Left lung (tissue), 10 donors: ENCODE measurements around the gene GPC3. TPM values are rescaled to one million over a fixed set of nuclear protein-coding genes. Genes with fewer than 3 reads are reported as not detected.

Experiments used
- ATAC-seq: fragments of 200-7000 bp; cut with Tn5 transposase; one replicate; pipeline ENCODE4 v1.9.1; 2020; ENCODE audit warnings: moderate library complexity
- DNase-seq, 4 donors: peaks; one replicate each; pipeline ENCODE4 v3.0.0-alpha.2; 2013 to 2020
- H3K27ac ChIP-seq, 2 donors: fragments of 200-600 bp; sonication (generic) in 1 of 2; one replicate each; pipeline versions ENCODE4 v1.5.0 to v1.8.0; 2020 to 2021
- H3K27me3 ChIP-seq, 2 donors: fragments of 200-600 bp; sonication (generic) in 1 of 2; one replicate each; pipeline versions ENCODE4 v1.5.0 to v1.8.0; 2020 to 2021
- H3K36me3 ChIP-seq, 2 donors: fragments of 200-600 bp; sonication (generic) in 1 of 2; one replicate each; pipeline versions ENCODE4 v1.5.0 to v1.8.0; 2020 to 2021
- H3K4me1 ChIP-seq, 2 donors: fragments of 200-600 bp; one replicate each; pipeline ENCODE4 v1.8.0; 2021
- H3K4me3 ChIP-seq, 2 donors: fragments of 200-600 bp; sonication (generic) in 1 of 2; one replicate each; pipeline versions ENCODE4 v1.5.0 to v1.8.0; 2020 to 2021; ENCODE audit warnings: mild to moderate bottlenecking in 1 of 2
- H3K9me3 ChIP-seq, 2 donors: fragments of 200-600 bp; sonication (generic) in 1 of 2; one replicate each; pipeline versions ENCODE4 v1.5.0 to v1.8.0; 2020 to 2021
- intact Hi-C, 2 donors: fragments of 100-400 bp; cut with DNase I; formaldehyde crosslinking; loops; one replicate each; pipeline versions ENCODE4 v1.11.2 to v1.14.2; 2022
- polyA plus RNA-seq, 6 donors: library from polyadenylated mRNA; unstranded; fragments of 120-200 nt; gene quantifications; one replicate each; pipeline ENCODE4 v1.2.1, GENCODE V29; 2013; ENCODE audit not compliant: insufficient read length in 6 of 6
- total RNA-seq, 2 donors: library from RNA; stranded (reverse); fragmentation: NEBNext Ultra II Directional; extraction: Animal tissue kit (Norgen Biotek cat#: 25700); gene quantifications; one replicate each; pipeline ENCODE4 v1.2.1, GENCODE V29; 2021
- TF ChIP-seq, protein P1 (sequence below), 2 donors: fragments of 200-600 bp; sonication (generic) in 1 of 2; IDR thresholded peaks; one replicate each; pipeline versions ENCODE4 v1.5.0 to v1.8.0; 2021; ENCODE audit warnings: antibody characterized with exemption in 2 of 2
- donor health status: DM: no; HTN: yes; CAD: no.
- donor health status: DM: no; HTN: no; CAD: no.

Gene GPC3
- total and polyA plus RNA-seq, 8 donors = 42.1 to 581 (median 448) TPM

DNA sequence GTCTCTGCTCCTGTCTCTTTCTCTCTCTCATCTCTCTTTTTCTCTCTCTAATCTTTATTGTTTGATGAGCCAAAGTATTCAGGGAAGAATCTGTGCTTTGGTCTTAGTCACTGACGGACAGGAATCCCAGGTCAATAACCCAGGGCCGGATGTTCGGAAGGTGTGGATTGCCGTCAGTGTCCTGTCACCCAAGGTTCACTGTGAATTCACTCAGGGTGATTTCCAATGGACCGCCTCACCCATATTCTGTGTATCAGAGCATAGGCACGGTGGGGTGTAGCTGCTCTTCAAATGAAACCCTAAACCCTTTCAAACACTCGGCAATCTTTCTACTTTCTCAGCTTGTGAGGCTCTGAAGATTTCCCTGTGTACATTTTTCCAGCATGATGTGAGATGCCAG, 425.5 kb downstream of the GPC3 start:
- no peak for DNase-seq
- Histone ChIP-seq H3K9me3 (peaks cover 0 to under 1% of the 10 kb centered on the region in 2 donors), H3K4me3 (no peak overlapping the region), H3K27ac (no peak overlapping the region), H3K36me3 (no peaks in the 10 kb centered on the region), H3K4me1 (no peaks in the 10 kb centered on the region), H3K27me3 (peaks cover 0 to 3% of the 10 kb centered on the region in 2 donors)
- ATAC-seq = no peak
- TF ChIP-seq, protein P1, sequence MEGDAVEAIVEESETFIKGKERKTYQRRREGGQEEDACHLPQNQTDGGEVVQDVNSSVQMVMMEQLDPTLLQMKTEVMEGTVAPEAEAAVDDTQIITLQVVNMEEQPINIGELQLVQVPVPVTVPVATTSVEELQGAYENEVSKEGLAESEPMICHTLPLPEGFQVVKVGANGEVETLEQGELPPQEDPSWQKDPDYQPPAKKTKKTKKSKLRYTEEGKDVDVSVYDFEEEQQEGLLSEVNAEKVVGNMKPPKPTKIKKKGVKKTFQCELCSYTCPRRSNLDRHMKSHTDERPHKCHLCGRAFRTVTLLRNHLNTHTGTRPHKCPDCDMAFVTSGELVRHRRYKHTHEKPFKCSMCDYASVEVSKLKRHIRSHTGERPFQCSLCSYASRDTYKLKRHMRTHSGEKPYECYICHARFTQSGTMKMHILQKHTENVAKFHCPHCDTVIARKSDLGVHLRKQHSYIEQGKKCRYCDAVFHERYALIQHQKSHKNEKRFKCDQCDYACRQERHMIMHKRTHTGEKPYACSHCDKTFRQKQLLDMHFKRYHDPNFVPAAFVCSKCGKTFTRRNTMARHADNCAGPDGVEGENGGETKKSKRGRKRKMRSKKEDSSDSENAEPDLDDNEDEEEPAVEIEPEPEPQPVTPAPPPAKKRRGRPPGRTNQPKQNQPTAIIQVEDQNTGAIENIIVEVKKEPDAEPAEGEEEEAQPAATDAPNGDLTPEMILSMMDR (IDR thresholded peaks at IDR 0.05) = no peak
- intact Hi-C loops = no loop called here

DNA sequence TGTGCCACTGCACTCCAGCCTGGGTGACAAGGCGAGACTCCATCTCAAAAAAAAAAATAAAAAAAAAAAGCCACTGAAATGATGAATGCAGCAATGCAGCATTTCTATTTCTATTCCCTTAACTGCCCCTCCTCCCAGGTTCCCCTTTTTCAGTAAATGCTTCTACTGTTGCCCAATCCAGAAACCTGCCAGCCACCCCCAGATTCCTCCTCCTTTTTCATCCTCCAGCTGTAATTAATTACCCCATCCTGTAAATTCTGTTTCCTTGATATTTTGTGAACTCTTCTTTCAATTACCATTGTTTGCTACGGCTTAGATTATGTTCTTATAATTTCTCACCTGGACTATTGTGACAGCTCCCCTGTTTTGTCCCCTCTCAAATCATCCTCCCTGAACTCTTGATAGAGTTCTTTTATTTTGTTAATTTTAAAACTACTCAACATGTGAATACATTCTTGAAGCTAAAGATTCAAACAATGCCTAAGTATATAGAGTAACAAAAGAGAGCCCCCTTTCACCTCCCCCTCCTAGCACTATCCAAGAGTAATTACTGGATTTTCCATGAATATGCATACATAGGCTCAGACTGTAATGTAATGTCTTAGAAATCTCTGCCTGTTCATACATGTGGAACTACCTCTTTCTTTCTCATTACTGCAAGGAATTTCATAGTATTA, 429.5 kb downstream of the GPC3 start:
- ATAC-seq = no peak
- TF ChIP-seq, protein P1 (IDR thresholded peaks at IDR 0.05) = no peak

DNA sequence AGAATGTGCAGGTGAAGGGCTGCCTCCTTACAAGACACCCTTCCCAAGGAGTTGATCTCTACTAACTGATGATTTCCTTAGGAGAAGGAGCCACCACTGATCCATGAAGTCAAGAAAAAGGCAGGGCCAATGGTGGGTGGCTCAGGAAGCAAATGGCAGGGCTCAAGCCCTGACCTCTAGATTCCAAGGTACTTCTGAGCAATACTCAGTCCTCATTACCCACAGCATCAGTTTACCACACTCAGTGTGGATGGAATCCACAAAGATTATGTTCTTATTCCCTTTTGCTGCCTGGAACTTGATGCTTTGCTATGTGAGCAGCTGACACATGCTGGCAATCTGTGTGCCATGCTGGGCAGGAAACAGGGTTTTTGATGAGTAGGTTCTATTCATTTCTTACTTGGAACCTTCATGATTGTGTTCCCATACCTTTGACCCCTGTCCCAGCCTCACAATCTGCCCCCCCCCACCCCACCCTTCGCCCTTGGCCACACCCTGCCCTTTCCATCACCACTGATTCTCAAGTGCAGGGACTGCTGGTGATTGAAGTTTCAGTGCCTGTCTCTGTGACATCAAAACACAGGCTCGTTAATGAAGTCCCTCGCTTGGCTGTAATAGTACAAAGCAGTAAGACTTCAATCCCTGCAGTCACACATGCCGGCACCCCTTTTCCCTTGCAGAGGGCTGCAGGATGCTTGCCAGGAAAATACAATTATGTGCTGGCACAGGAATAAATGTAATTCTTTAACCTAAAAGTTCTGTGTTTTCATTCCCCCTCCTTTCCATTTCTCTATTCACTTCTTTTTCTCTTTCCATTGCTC, 434.5 kb downstream of the GPC3 start:
- peaks cover 0 to 4% of the 10 kb centered on the region in 2 donors for H3K9me3 ChIP-seq
- no peak for ATAC-seq
- no peaks in the 10 kb centered on the region for H3K36me3 ChIP-seq
- H3K4me3 ChIP-seq = no peak overlapping the region
- TF ChIP-seq, protein P1 (IDR thresholded peaks at IDR 0.05) = no peak
- no peaks in the 10 kb centered on the region for H3K27me3 ChIP-seq
- no peak for DNase-seq
- H3K27ac ChIP-seq = no peak overlapping the region
- intact Hi-C loops = no loop called here
- no peaks in the 10 kb centered on the region for H3K4me1 ChIP-seq

More for the DNA sequence above, 429.5 kb downstream of the GPC3 start:
- Histone ChIP-seq H3K9me3 (peaks cover 0 to 4% of the 10 kb centered on the region in 2 donors), H3K36me3 (no peaks in the 10 kb centered on the region), H3K4me1 (no peaks in the 10 kb centered on the region), H3K4me3 (no peak overlapping the region), H3K27me3 (peaks cover 0 to 3% of the 10 kb centered on the region in 2 donors), H3K27ac (no peak overlapping the region)
- intact Hi-C loops = no loop called here
- no peak for DNase-seq

DNA sequence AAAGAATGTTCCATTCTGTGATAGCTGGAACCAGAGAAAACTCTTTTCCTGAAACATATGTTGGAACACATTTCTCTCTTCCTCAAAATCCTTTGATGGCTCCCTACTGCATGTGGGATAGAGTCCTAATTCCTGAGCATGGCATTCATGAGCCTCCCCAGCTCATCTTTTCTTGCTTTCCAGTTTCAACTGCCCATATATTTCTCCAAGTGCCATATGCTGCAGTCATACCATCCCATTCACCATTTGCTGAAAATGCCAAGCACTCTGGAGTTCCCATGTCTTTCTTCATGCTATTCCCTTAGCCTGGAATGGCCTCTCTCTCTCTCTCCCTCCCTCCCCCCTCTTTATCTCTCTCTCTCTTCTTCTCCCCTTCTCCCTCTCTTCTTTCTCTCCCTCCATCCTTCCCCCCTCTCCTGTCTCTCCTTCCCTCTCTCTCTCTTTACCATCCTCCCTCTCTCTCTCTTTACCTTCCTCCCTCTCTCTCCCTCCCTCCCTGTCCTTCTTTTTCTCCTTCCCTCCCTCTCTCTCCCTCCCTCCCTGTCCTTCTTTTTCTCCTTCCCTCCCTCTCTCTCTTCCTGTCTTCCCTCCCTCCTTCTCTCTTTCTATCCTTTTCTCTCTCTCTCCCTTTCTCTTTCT, 436.0 kb downstream of the GPC3 start:
- Histone ChIP-seq H3K9me3 (no peaks in the 10 kb centered on the region), H3K4me3 (no peak overlapping the region), H3K27me3 (no peaks in the 10 kb centered on the region), H3K36me3 (no peaks in the 10 kb centered on the region), H3K27ac (no peak overlapping the region), H3K4me1 (no peaks in the 10 kb centered on the region)
- DNase-seq (no peak), ATAC-seq (no peak)
- TF ChIP-seq, protein P1 (IDR thresholded peaks at IDR 0.05) = no peak
- intact Hi-C loops = no loop called here

- intact Hi-C loops = no loop called here
- Histone ChIP-seq H3K36me3 (no peaks in the 10 kb centered on the region), H3K27me3 (no peaks in the 10 kb centered on the region), H3K4me3 (no peak overlapping the region), H3K4me1 (no peaks in the 10 kb centered on the region), H3K9me3 (no peaks in the 10 kb centered on the region), H3K27ac (no peak overlapping the region)
- DNase-seq (no peak), ATAC-seq (no peak)
- TF ChIP-seq, protein P1 (IDR thresholded peaks at IDR 0.05) = no peak
Observed at GRCh38 chrX:133546441-133546840, 439.0 kb downstream of the GPC3 start.
